Glutamatergic neuron (in vitro differentiated cells): ENCODE results near the gene KCNQ1. TPM values are rescaled to one million over a fixed set of nuclear protein-coding genes. Genes with fewer than 3 reads are reported as not detected.

Experiments used
- DNase-seq: peaks from one replicate; pipeline ENCODE4 v3.0.0; 2022
- H3K27ac Mint-ChIP-seq: one replicate; pipeline ENCODE4 v1.8.0; 2020; ENCODE audit warnings: mild to moderate bottlenecking, mixed read lengths, inconsistent platforms; ENCODE audit not compliant: unreplicated experiment
- H3K27me3 Mint-ChIP-seq: one replicate; pipeline ENCODE4 v1.8.0; 2020; ENCODE audit warnings: mild to moderate bottlenecking, moderate library complexity, mixed read lengths, inconsistent platforms; ENCODE audit not compliant: unreplicated experiment
- H3K36me3 Mint-ChIP-seq: one replicate; pipeline ENCODE4 v1.8.0; 2020; ENCODE audit warnings: mild to moderate bottlenecking, mixed read lengths, inconsistent platforms; ENCODE audit not compliant: unreplicated experiment
- H3K4me1 Mint-ChIP-seq: one replicate; pipeline ENCODE4 v1.8.0; 2020; ENCODE audit warnings: mild to moderate bottlenecking, low read depth, mixed read lengths, inconsistent platforms; ENCODE audit not compliant: unreplicated experiment
- H3K4me3 Mint-ChIP-seq: one replicate; pipeline ENCODE4 v1.8.0; 2020; ENCODE audit warnings: mild to moderate bottlenecking, mixed read lengths, inconsistent platforms; ENCODE audit not compliant: unreplicated experiment
- H3K9me3 Mint-ChIP-seq: one replicate; pipeline ENCODE4 v1.8.0; 2020; ENCODE audit warnings: mild to moderate bottlenecking, moderate library complexity, mixed read lengths, inconsistent platforms; ENCODE audit not compliant: unreplicated experiment
- CTCF ChIP-seq: fragments of 200-600 bp; sonication (generic); IDR thresholded peaks from one replicate; pipeline ENCODE4 v1.5.0; 2021; ENCODE audit not compliant: partially characterized antibody, unreplicated experiment
- total RNA-seq: library from RNA; stranded (reverse); fragmentation: NEBNext Ultra II Directional; extraction: Animal tissue kit (Norgen Biotek cat#: 25700); gene quantifications from one replicate; pipeline ENCODE4 v1.2.1, GENCODE V29; 2021; ENCODE audit not compliant: unreplicated experiment

The KCNQ1 gene
- total RNA-seq, 1 donor from 2014 or later: 0.44 TPM

GRCh38 chr11:2799881-2800654 is 355.3 kb downstream of the KCNQ1 start:
- peak; percentile 12 for DNase-seq
- peaks cover 12% of the 10 kb centered on the region for H3K36me3 Mint-ChIP-seq
- H3K27ac Mint-ChIP-seq: no peak overlapping the region
- peaks cover 18% of the 10 kb centered on the region for H3K4me1 Mint-ChIP-seq
- no peak overlapping the region for H3K4me3 Mint-ChIP-seq
- TF ChIP-seq CTCF: no peak
- H3K9me3 Mint-ChIP-seq: peaks cover 5% of the 10 kb centered on the region
- H3K27me3 Mint-ChIP-seq: peaks cover 5% of the 10 kb centered on the region

- DNase-seq: peak; percentile 2
- Mint-ChIP-seq H3K4me3 (no peak overlapping the region), H3K9me3 (peaks cover 6% of the 10 kb centered on the region), H3K27me3 (peaks cover 4% of the 10 kb centered on the region), H3K36me3 (peaks cover 12% of the 10 kb centered on the region), H3K27ac (peak overlapping the region; percentile 64), H3K4me1 (peaks cover 23% of the 10 kb centered on the region)
- no peak for TF ChIP-seq CTCF
Observed at GRCh38 chr11:2800655-2801531, 356.1 kb downstream of the KCNQ1 start.

GRCh38 chr11:2801711-2802388 is 357.0 kb downstream of the KCNQ1 start:
- H3K9me3 Mint-ChIP-seq: peaks cover 8% of the 10 kb centered on the region
- H3K36me3 Mint-ChIP-seq: peaks cover 12% of the 10 kb centered on the region
- no peak for TF ChIP-seq CTCF
- peak; percentile 14 for DNase-seq
- H3K27me3 Mint-ChIP-seq: peaks cover 3% of the 10 kb centered on the region
- no peak overlapping the region for H3K27ac Mint-ChIP-seq
- H3K4me3 Mint-ChIP-seq: no peak overlapping the region
- peaks cover 25% of the 10 kb centered on the region for H3K4me1 Mint-ChIP-seq

GRCh38 chr11:2802389-2803185 is 357.8 kb downstream of the KCNQ1 start:
- Mint-ChIP-seq H3K4me1 (peaks cover 25% of the 10 kb centered on the region), H3K4me3 (no peak overlapping the region), H3K27me3 (peaks cover 3% of the 10 kb centered on the region), H3K27ac (no peak overlapping the region), H3K36me3 (peaks cover 12% of the 10 kb centered on the region), H3K9me3 (peaks cover 8% of the 10 kb centered on the region)
- TF ChIP-seq CTCF: no peak
- DNase-seq: peak; percentile 7
